SK-N-SH (cell line): ENCODE results near the gene THOC7.

Source experiments
- CTCF ChIP-seq: fragments of 200-600 bp; sonication (generic); IDR thresholded peaks from 2 replicates; pipeline ENCODE4 v1.6.1; 2017; ENCODE audit warnings: antibody characterized with exemption, mild to moderate bottlenecking, moderate library complexity
- EP300 ChIP-seq, 2 experiments: IDR thresholded peaks; 2 replicates each; pipeline versions ENCODE4 v1.4.0 to v1.6.1; 2012; ENCODE audit warnings: borderline replicate concordance in 1 of 2, low read depth in 1 of 2, low read length in 1 of 2
- FOXJ3 ChIP-seq: sonication (generic); formaldehyde crosslinking; IDR thresholded peaks from 2 replicates; pipeline ENCODE4 v1.5.1; 2020; ENCODE audit warnings: mild to moderate bottlenecking, missing genetic modification reagents
- FOXM1 ChIP-seq: IDR thresholded peaks from 2 replicates; pipeline ENCODE4 v1.4.0; 2012; ENCODE audit warnings: low read depth, mild to moderate bottlenecking
- NRF1 ChIP-seq: IDR thresholded peaks from 2 replicates; pipeline ENCODE4 v1.6.1; 2012; ENCODE audit warnings: low read depth, mild to moderate bottlenecking, low read length
- POLR2AphosphoS5 ChIP-seq: IDR thresholded peaks from 2 replicates; pipeline ENCODE4 v1.6.1; 2012; ENCODE audit warnings: low read depth, low read length
- RAD21 ChIP-seq: IDR thresholded peaks from 2 replicates; pipeline ENCODE4 v1.6.1; 2012; ENCODE audit warnings: mild to moderate bottlenecking, low read length
- REST ChIP-seq: IDR thresholded peaks from 2 replicates; pipeline ENCODE4 v1.6.1; 2012; ENCODE audit warnings: mild to moderate bottlenecking, low read depth, low read length, moderate library complexity
- SMC3 ChIP-seq: IDR thresholded peaks from 2 replicates; pipeline ENCODE4 v1.6.1; 2012; ENCODE audit warnings: low read depth, low read length, improper control_type of control experiment
- TEAD4 ChIP-seq: IDR thresholded peaks from 2 replicates; pipeline ENCODE4 v1.4.0; 2012; ENCODE audit warnings: mild to moderate bottlenecking, borderline replicate concordance; ENCODE audit not compliant: insufficient read depth
- YY1 ChIP-seq: IDR thresholded peaks from 2 replicates; pipeline ENCODE4 v1.4.0; 2012; ENCODE audit warnings: low read depth, mild to moderate bottlenecking

GRCh38 chr3:63900459-63900858 is 36.9 kb upstream of the THOC7 start:
- no peak for TF ChIP-seq CTCF
- TF ChIP-seq FOXJ3 = no peak
- no peak for TF ChIP-seq NRF1
- no peak for TF ChIP-seq FOXM1
- no peak for TF ChIP-seq YY1
- no peak for TF ChIP-seq TEAD4
- TF ChIP-seq REST = no peak
- TF ChIP-seq SMC3 = no peak
- no peak for TF ChIP-seq POLR2AphosphoS5
- no peak for TF ChIP-seq EP300 (IDR thresholded peaks at IDR 0.05; ENCODE audit: borderline replicate concordance in 1 of 2, low read depth in 1 of 2, low read length in 1 of 2)
- TF ChIP-seq RAD21 = no peak
